ENCODE measurements around the gene TAMALIN.

Gene TAMALIN

GRCh38 chr12:52013626-52014310 is 7.0 kb downstream of the TAMALIN start:
- ATAC-seq (replicated peaks) (no peak), DNase-seq (no peak)
- peaks cover 31 to 57% of the 10 kb centered on the region in 2 donors for H3K36me3 Mint-ChIP-seq
- peaks cover 23 to 46% of the 10 kb centered on the region in 2 donors for H3K4me1 Mint-ChIP-seq
- no peak overlapping the region for H3K27ac Mint-ChIP-seq
- H3K27me3 Mint-ChIP-seq = no peaks in the 10 kb centered on the region
- H3K4me3 Mint-ChIP-seq = no peak overlapping the region
- H3K9me3 Mint-ChIP-seq = no peaks in the 10 kb centered on the region

GRCh38 chr12:52014567-52015530 is 8.1 kb downstream of the TAMALIN start:
- ATAC-seq (replicated peaks) = no peak
- no peak overlapping the region for H3K27ac Mint-ChIP-seq

GRCh38 chr12:52015532-52016041 is 8.8 kb downstream of the TAMALIN start:
- ATAC-seq (replicated peaks) (no peak), DNase-seq (no peak)
- H3K27me3 Mint-ChIP-seq = no peaks in the 10 kb centered on the region
- no peak overlapping the region for H3K4me3 Mint-ChIP-seq
- no peak overlapping the region for H3K27ac Mint-ChIP-seq
- H3K36me3 Mint-ChIP-seq = peaks cover 29 to 41% of the 10 kb centered on the region in 2 donors
- H3K9me3 Mint-ChIP-seq = no peaks in the 10 kb centered on the region
- H3K4me1 Mint-ChIP-seq = peaks cover 21 to 36% of the 10 kb centered on the region in 2 donors

More at GRCh38 chr12:52014567-52015530, 8.1 kb downstream of the TAMALIN start:
- Mint-ChIP-seq H3K4me3 (no peak overlapping the region), H3K9me3 (no peaks in the 10 kb centered on the region), H3K4me1 (peaks cover 16 to 35% of the 10 kb centered on the region in 2 donors), H3K27me3 (no peaks in the 10 kb centered on the region), H3K36me3 (peaks cover 31 to 46% of the 10 kb centered on the region in 2 donors)
- no peak for DNase-seq

GRCh38 chr12:52018433-52019112 is 11.8 kb downstream of the TAMALIN start:
- ATAC-seq (replicated peaks) (no peak), DNase-seq (no peak)
- Mint-ChIP-seq H3K4me1 (peaks cover 34 to 48% of the 10 kb centered on the region in 2 donors), H3K27me3 (no peaks in the 10 kb centered on the region), H3K4me3 (peak overlapping the region; percentile 19 to 36), H3K27ac (peak overlapping the region; percentile 31), H3K9me3 (no peaks in the 10 kb centered on the region), H3K36me3 (peaks cover 18 to 24% of the 10 kb centered on the region in 2 donors)

- Mint-ChIP-seq H3K4me1 (peaks cover 40 to 55% of the 10 kb centered on the region in 2 donors), H3K9me3 (no peaks in the 10 kb centered on the region), H3K27me3 (no peaks in the 10 kb centered on the region), H3K36me3 (peaks cover 15 to 18% of the 10 kb centered on the region in 2 donors), H3K27ac (peak overlapping the region; percentile 31), H3K4me3 (peak overlapping the region; percentile 19 to 36)
- DNase-seq (no peak), ATAC-seq (replicated peaks) (no peak)
Measured at GRCh38 chr12:52019113-52019770, 12.5 kb downstream of the TAMALIN start.

GRCh38 chr12:52020539-52021336 is 14.0 kb downstream of the TAMALIN start:
- Mint-ChIP-seq H3K4me3 (peak overlapping the region in 1 of 2 donors; percentile 34), H3K27ac (peak overlapping the region; percentile 79), H3K9me3 (no peaks in the 10 kb centered on the region), H3K36me3 (peaks cover 11 to 13% of the 10 kb centered on the region in 2 donors), H3K4me1 (peaks cover 48 to 64% of the 10 kb centered on the region in 2 donors), H3K27me3 (no peaks in the 10 kb centered on the region)
- ATAC-seq (replicated peaks) (peak; percentile 56), DNase-seq (peak; percentile 57)

GRCh38 chr12:52022841-52023181 is 16.1 kb downstream of the TAMALIN start:
- H3K4me1 Mint-ChIP-seq = peaks cover 47 to 65% of the 10 kb centered on the region in 2 donors
- peak; percentile 14 to 26 for ATAC-seq (replicated peaks)
- no peaks in the 10 kb centered on the region for H3K36me3 Mint-ChIP-seq
- H3K27ac Mint-ChIP-seq = peak overlapping the region; percentile 65
- peak overlapping the region; percentile 91 for H3K4me3 Mint-ChIP-seq
- no peaks in the 10 kb centered on the region for H3K9me3 Mint-ChIP-seq
- H3K27me3 Mint-ChIP-seq = no peaks in the 10 kb centered on the region
- peak; percentile 29 for DNase-seq

- Mint-ChIP-seq H3K27me3 (no peaks in the 10 kb centered on the region), H3K4me3 (peak overlapping the region; percentile 91), H3K27ac (peak overlapping the region; percentile 84), H3K9me3 (no peaks in the 10 kb centered on the region), H3K36me3 (no peaks in the 10 kb centered on the region), H3K4me1 (peaks cover 47 to 66% of the 10 kb centered on the region in 2 donors)
- DNase-seq = peak; percentile 83
- ATAC-seq (replicated peaks) = peak; percentile 66 to 75
Measured at GRCh38 chr12:52023182-52023975, 16.6 kb downstream of the TAMALIN start.

GRCh38 chr12:52023976-52024688 is 17.4 kb downstream of the TAMALIN start:
- Mint-ChIP-seq H3K27ac (peak overlapping the region; percentile 84), H3K9me3 (no peaks in the 10 kb centered on the region), H3K36me3 (no peaks in the 10 kb centered on the region), H3K4me1 (peaks cover 47 to 70% of the 10 kb centered on the region in 2 donors), H3K4me3 (peak overlapping the region; percentile 91), H3K27me3 (no peaks in the 10 kb centered on the region)
- DNase-seq = no peak
- peak; percentile 9 to 15 for ATAC-seq (replicated peaks)

- DNase-seq = no peak
Measured at GRCh38 chr12:52024845-52025230, 18.1 kb downstream of the TAMALIN start.

GRCh38 chr12:52026263-52026662 is 19.5 kb downstream of the TAMALIN start:
- Mint-ChIP-seq H3K27me3 (no peaks in the 10 kb centered on the region), H3K36me3 (no peaks in the 10 kb centered on the region), H3K4me1 (peaks cover 40 to 71% of the 10 kb centered on the region in 2 donors), H3K9me3 (no peaks in the 10 kb centered on the region), H3K4me3 (no peak overlapping the region), H3K27ac (no peak overlapping the region)
- DNase-seq (no peak), ATAC-seq (replicated peaks) (no peak)

More at GRCh38 chr12:52024845-52025230, 18.1 kb downstream of the TAMALIN start:
- no peak for ATAC-seq (replicated peaks)
- H3K9me3 Mint-ChIP-seq = no peaks in the 10 kb centered on the region
- peak overlapping the region; percentile 91 for H3K4me3 Mint-ChIP-seq
- no peaks in the 10 kb centered on the region for H3K36me3 Mint-ChIP-seq
- H3K27me3 Mint-ChIP-seq = no peaks in the 10 kb centered on the region
- peaks cover 50 to 76% of the 10 kb centered on the region in 2 donors for H3K4me1 Mint-ChIP-seq
- peak overlapping the region; percentile 76 for H3K27ac Mint-ChIP-seq
